Stromal cell of bone marrow (primary cell): ENCODE data around the gene B4GALT4.
"Not testable (repeated sequence)": the region's sequence is repeated elsewhere in the genome, so short reads cannot be mapped to it uniquely, and the experiment has no call there.

Experiments used
- DNase-seq: peaks from one replicate; pipeline ENCODE4 v3.0.0-alpha.2; 2012; ENCODE audit warnings: low read depth

The B4GALT4 gene

GRCh38 chr3:119195911-119196310, 44.8 kb downstream of the B4GALT4 start:
- no peak for DNase-seq

- DNase-seq = no peak
Observed at GRCh38 chr3:119195151-119195476, 45.6 kb downstream of the B4GALT4 start.

GRCh38 chr3:119194237-119195150, 46.2 kb downstream of the B4GALT4 start:
- DNase-seq = no peak

GRCh38 chr3:119191800-119192199, 48.9 kb downstream of the B4GALT4 start:
- no peak for DNase-seq

- DNase-seq = no peak
Observed at GRCh38 chr3:119187266-119187665, 53.4 kb downstream of the B4GALT4 start.

- peak; percentile 92 for DNase-seq
Observed at GRCh38 chr3:119184796-119185570, 55.7 kb downstream of the B4GALT4 start.

GRCh38 chr3:119184111-119184510, 56.6 kb downstream of the B4GALT4 start:
- no peak for DNase-seq

GRCh38 chr3:119181765-119182164, 58.9 kb downstream of the B4GALT4 start:
- no peak for DNase-seq

GRCh38 chr3:119177321-119177720, 63.4 kb downstream of the B4GALT4 start:
- no peak for DNase-seq

- DNase-seq = no peak
Observed at GRCh38 chr3:119176778-119177177, 63.9 kb downstream of the B4GALT4 start.

- DNase-seq = peak; percentile 58
Observed at GRCh38 chr3:119175872-119176756, 64.6 kb downstream of the B4GALT4 start.

- DNase-seq = no peak
Observed at GRCh38 chr3:119173325-119173724, 67.4 kb downstream of the B4GALT4 start, which contains the start of gene UPK1B. Gene UPK1B, plus strand, starts transcription at chr3:119173598. Its CDS starts 13,144 bp downstream, at chr3:119186742.

- no peak for DNase-seq
Observed at GRCh38 chr3:119170821-119171220, 69.9 kb downstream of the B4GALT4 start.

- DNase-seq = not testable (repeated sequence)
Observed at GRCh38 chr3:119164745-119165144, 75.9 kb downstream of the B4GALT4 start.
